Immature natural killer cell (primary cell): ENCODE results near the gene SNTG2. TPM values are rescaled to one million over a fixed set of nuclear protein-coding genes. Genes with fewer than 3 reads are reported as not detected.

ENCODE experiments used
- DNase-seq, 3 donors: peaks; one replicate each; pipeline ENCODE4 v3.0.0; 2022; ENCODE audit warnings: mixed read lengths in 1 of 3
- H3K27ac Mint-ChIP-seq, 6 donors: one replicate each; pipeline ENCODE4 v1.8.0; 2020; ENCODE audit warnings: mixed read lengths in 6 of 6, mild to moderate bottlenecking in 5 of 6, inconsistent platforms in 4 of 6, moderate library complexity in 3 of 6
- H3K27me3 Mint-ChIP-seq, 3 donors: one replicate each; pipeline ENCODE4 v1.8.0; 2020 to 2021; ENCODE audit warnings: low read depth in 3 of 3, mild to moderate bottlenecking in 3 of 3, mixed read lengths in 3 of 3, moderate library complexity in 3 of 3, inconsistent platforms in 1 of 3
- H3K36me3 Mint-ChIP-seq, 3 donors: one replicate each; pipeline ENCODE4 v1.8.0; 2020; ENCODE audit warnings: mixed read lengths in 3 of 3, inconsistent platforms in 2 of 3, mild to moderate bottlenecking in 2 of 3
- H3K4me1 Mint-ChIP-seq, 2 donors: one replicate each; pipeline ENCODE4 v1.8.0; 2020; ENCODE audit warnings: inconsistent platforms in 2 of 2, mild to moderate bottlenecking in 2 of 2, mixed read lengths in 2 of 2, moderate library complexity in 1 of 2
- H3K4me3 Mint-ChIP-seq, 5 donors: one replicate each; pipeline ENCODE4 v1.8.0; 2020; ENCODE audit warnings: mild to moderate bottlenecking in 5 of 5, mixed read lengths in 5 of 5, inconsistent platforms in 3 of 5, moderate library complexity in 3 of 5
- H3K9me3 Mint-ChIP-seq, 6 donors: one replicate each; pipeline ENCODE4 v1.8.0; 2020; ENCODE audit warnings: mild to moderate bottlenecking in 6 of 6, mixed read lengths in 6 of 6, inconsistent platforms in 4 of 6, moderate library complexity in 3 of 6
- polyA plus RNA-seq, 3 donors: library from polyadenylated mRNA; unstranded; fragments of 300-500 nt; fragmentation: Illumina TruSeq; gene quantifications; one replicate each; pipeline ENCODE4 v1.2.3, GENCODE V29; 2021

The SNTG2 gene
- polyA plus RNA-seq, 3 donors from 2014 or later, result not detected

DNA sequence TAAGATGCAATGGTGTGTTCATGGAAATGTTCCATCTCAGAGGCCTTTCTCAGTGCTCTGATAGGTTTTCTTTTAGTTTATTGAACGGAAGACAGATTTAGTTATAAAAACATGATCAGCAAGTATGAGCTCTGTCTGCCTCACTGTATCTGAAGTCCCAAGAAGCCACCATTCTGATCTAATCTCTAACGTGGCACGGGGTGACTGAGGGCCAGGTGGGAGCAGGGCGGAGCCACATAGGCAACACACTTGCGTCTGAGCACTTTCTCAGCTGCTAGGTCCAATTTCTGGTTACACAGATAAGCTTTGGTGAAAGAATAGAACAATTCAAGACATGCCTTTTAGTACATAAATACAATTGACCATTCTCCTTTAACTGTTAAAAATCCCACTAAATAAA is 60.4 kb downstream of the SNTG2 start:
- H3K27ac Mint-ChIP-seq, result no peak overlapping the region
- peaks cover 0 to 5% (median 5%) of the 10 kb centered on the region in 3 donors for H3K27me3 Mint-ChIP-seq
- no peak for DNase-seq
- peaks cover 0 to 4% (median 0%) of the 10 kb centered on the region in 6 donors for H3K9me3 Mint-ChIP-seq
- H3K4me3 Mint-ChIP-seq, result no peak overlapping the region
- H3K4me1 Mint-ChIP-seq, result no peaks in the 10 kb centered on the region
- H3K36me3 Mint-ChIP-seq, result no peaks in the 10 kb centered on the region

DNA sequence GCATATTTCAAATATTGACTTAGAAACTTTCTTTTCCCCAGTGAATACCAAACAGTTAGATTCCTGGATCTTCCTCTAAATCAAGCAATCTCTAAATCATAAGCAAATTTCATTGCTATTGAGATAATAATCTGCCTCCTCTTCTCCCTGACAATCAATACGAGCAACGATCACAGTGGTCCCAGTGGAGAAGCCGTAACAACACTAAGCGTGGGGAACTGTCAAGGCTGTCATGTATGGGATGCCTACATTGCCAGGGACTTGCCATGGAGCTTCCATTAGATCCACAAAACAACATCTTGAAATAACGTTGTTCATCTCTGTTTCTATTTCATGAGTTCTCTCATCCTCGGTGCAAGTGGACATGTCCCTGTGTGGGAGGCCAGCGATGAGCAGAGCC is 61.3 kb downstream of the SNTG2 start:
- no peaks in the 10 kb centered on the region for H3K4me1 Mint-ChIP-seq
- peaks cover 0 to 5% (median 5%) of the 10 kb centered on the region in 3 donors for H3K27me3 Mint-ChIP-seq
- H3K4me3 Mint-ChIP-seq, result no peak overlapping the region
- no peaks in the 10 kb centered on the region for H3K36me3 Mint-ChIP-seq
- H3K9me3 Mint-ChIP-seq, result peaks cover 0 to 4% (median 0%) of the 10 kb centered on the region in 6 donors
- DNase-seq, result no peak
- H3K27ac Mint-ChIP-seq, result no peak overlapping the region

GRCh38 chr2:1014802-1015201 is 64.2 kb downstream of the SNTG2 start:
- Mint-ChIP-seq H3K27me3 (peaks cover 0 to 6% (median 5%) of the 10 kb centered on the region in 3 donors), H3K4me1 (no peaks in the 10 kb centered on the region), H3K4me3 (no peak overlapping the region), H3K27ac (no peak overlapping the region), H3K9me3 (peaks cover 0 to 7% (median 0%) of the 10 kb centered on the region in 6 donors), H3K36me3 (no peaks in the 10 kb centered on the region)
- DNase-seq, result no peak

DNA sequence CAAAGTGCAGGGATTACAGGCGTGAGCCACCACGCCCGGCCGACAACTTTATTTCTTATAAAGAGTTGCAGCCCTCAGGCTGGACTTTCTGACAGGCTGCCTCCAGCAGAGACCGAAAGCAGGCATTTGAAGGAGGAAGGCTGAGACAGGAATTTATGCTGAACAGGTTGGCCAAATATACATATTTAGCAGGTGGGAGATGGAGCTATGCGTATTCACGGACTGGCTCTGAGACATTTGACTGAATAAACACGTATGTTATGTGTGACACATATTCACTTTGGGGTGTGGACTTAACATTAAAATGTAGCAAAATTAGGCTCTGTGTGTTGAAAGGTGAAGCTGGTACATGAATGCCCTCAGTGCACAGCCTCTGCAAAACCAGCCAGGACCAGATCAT is 65.9 kb downstream of the SNTG2 start:
- Mint-ChIP-seq H3K9me3 (peaks cover 0 to 4% (median 0%) of the 10 kb centered on the region in 6 donors), H3K36me3 (no peaks in the 10 kb centered on the region), H3K27ac (no peak overlapping the region), H3K4me3 (no peak overlapping the region), H3K4me1 (no peaks in the 10 kb centered on the region), H3K27me3 (peaks cover 0 to 3% (median 2%) of the 10 kb centered on the region in 3 donors)
- no peak for DNase-seq

GRCh38 chr2:1017827-1018226 is 67.2 kb downstream of the SNTG2 start:
- DNase-seq, result no peak
- Mint-ChIP-seq H3K27ac (no peak overlapping the region), H3K9me3 (peaks cover 0 to 4% (median 0%) of the 10 kb centered on the region in 6 donors), H3K36me3 (no peaks in the 10 kb centered on the region), H3K4me3 (no peak overlapping the region), H3K4me1 (no peaks in the 10 kb centered on the region), H3K27me3 (peaks cover 0 to 9% (median 2%) of the 10 kb centered on the region in 3 donors)

DNA sequence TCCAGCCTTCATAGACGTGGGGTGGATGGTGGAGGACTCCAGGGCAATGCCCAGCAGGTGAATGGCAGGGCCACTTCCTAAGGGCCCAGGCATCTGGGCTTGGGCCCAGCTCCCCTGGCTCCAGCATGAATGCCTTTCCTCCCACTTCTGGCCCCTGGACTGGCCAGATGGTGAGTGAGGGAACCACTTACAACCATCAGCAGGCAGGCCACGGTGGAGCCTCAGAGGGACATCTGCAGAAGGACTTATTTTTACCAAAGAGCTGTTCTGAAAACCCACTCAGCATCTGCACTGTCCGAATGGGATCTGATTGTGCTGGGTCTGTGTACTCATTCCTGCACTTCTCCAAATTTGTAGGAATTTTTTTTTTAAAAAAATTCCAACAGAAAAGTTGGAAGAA is 69.6 kb downstream of the SNTG2 start:
- Mint-ChIP-seq H3K27ac (no peak overlapping the region), H3K36me3 (no peaks in the 10 kb centered on the region), H3K9me3 (peaks cover 0 to 6% (median 0%) of the 10 kb centered on the region in 6 donors), H3K4me3 (no peak overlapping the region), H3K4me1 (no peaks in the 10 kb centered on the region), H3K27me3 (peaks cover 0 to 10% (median 2%) of the 10 kb centered on the region in 3 donors)
- DNase-seq, result no peak

- DNase-seq, result no peak
- no peaks in the 10 kb centered on the region for H3K4me1 Mint-ChIP-seq
- peaks cover 2 to 13% (median 9%) of the 10 kb centered on the region in 3 donors for H3K27me3 Mint-ChIP-seq
- H3K4me3 Mint-ChIP-seq, result no peak overlapping the region
- H3K36me3 Mint-ChIP-seq, result no peaks in the 10 kb centered on the region
- H3K9me3 Mint-ChIP-seq, result peaks cover 0 to 6% (median 0%) of the 10 kb centered on the region in 6 donors
- no peak overlapping the region for H3K27ac Mint-ChIP-seq
Measured at GRCh38 chr2:1022178-1022577, 71.5 kb downstream of the SNTG2 start.

DNA sequence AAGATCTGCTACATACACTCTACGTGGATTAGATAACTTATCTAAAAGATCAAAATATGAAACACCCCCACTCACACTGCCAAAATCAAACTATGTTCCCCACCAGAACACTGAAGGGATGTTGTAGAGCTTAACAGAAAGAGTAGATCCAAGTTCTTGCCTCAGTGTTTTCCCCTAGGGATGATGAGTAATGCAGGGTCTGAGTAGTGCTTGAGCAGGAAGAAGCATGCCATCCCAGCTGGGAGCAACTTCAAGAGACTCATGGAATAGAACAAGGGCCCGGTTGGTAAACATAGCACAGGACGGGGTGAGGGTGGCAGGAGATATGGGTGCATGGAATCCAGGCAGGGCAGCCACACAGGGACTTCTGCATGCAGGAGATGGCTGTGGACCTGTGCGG is 74.3 kb downstream of the SNTG2 start:
- H3K4me3 Mint-ChIP-seq, result no peak overlapping the region
- no peak for DNase-seq
- H3K9me3 Mint-ChIP-seq, result peaks cover 0 to 2% (median 0%) of the 10 kb centered on the region in 6 donors
- no peaks in the 10 kb centered on the region for H3K36me3 Mint-ChIP-seq
- no peaks in the 10 kb centered on the region for H3K4me1 Mint-ChIP-seq
- no peak overlapping the region for H3K27ac Mint-ChIP-seq
- peaks cover 2 to 10% (median 9%) of the 10 kb centered on the region in 3 donors for H3K27me3 Mint-ChIP-seq

DNA sequence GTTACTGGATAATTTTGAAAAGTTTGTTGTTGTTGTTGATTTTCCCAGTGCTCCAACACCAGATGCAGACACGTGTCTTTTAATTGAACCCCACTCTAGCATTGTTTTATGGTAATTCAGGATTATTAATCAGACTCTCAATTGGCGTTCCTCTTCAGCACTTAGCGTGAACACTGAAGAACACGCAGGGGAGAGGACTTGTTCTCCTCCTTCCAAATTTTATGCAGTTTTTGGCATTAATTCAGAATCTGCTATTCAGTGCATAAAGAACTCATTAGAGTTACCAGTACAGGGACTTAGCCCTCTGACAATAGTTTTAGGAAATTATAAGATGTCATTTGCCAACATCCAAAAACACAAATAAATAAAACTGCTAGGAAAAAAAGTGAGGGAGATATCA is 75.5 kb downstream of the SNTG2 start:
- H3K27me3 Mint-ChIP-seq, result peaks cover 2 to 10% (median 9%) of the 10 kb centered on the region in 3 donors
- DNase-seq, result no peak
- no peak overlapping the region for H3K4me3 Mint-ChIP-seq
- no peaks in the 10 kb centered on the region for H3K4me1 Mint-ChIP-seq
- peaks cover 0 to 2% (median 0%) of the 10 kb centered on the region in 6 donors for H3K9me3 Mint-ChIP-seq
- no peak overlapping the region for H3K27ac Mint-ChIP-seq
- no peaks in the 10 kb centered on the region for H3K36me3 Mint-ChIP-seq

DNA sequence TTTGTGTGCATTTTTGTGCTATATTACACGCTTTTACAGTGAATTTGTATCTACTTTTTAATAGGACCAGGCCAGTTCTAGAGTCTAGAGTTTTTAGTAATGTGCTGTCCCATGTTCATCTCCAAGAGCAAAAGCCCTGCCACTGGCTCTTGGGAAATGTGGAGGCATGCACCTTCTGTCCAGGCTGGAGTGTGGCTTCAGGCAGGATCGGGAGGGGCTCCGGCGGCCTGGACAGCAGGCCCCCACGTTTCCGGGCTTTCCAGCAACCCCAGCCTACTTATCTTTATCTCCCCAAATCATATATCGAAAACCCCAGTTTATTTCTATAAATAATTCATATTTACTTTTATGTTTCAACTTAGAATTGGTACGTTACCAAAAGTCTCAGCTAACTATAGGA is 78.2 kb downstream of the SNTG2 start:
- Mint-ChIP-seq H3K9me3 (peaks cover 0 to 2% (median 0%) of the 10 kb centered on the region in 6 donors), H3K27ac (no peak overlapping the region), H3K27me3 (peaks cover 4 to 9% (median 9%) of the 10 kb centered on the region in 3 donors), H3K4me1 (no peaks in the 10 kb centered on the region), H3K36me3 (no peaks in the 10 kb centered on the region), H3K4me3 (no peak overlapping the region)
- DNase-seq, result no peak

DNA sequence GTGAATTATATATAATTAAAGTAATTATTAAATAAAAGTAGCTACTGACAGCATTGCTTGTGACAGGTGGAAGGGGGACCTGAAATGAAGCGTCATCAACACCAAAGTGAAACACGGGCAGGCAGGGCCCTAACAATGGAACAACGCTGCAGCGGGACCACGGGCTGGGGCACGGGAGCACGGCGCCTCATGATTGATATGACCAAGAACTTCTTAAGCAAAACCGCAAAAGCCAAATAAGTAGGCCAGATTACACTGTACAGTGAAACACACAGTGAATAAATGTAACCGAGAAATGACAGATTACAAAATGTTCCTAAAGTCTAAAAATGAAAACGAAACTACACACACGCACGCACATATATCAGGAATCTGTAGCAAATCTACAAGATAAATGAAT is 81.4 kb downstream of the SNTG2 start:
- no peaks in the 10 kb centered on the region for H3K4me1 Mint-ChIP-seq
- no peaks in the 10 kb centered on the region for H3K9me3 Mint-ChIP-seq
- H3K36me3 Mint-ChIP-seq, result no peaks in the 10 kb centered on the region
- no peak for DNase-seq
- peak overlapping the region in 2 of 5 donors; percentile 19 to 54 for H3K4me3 Mint-ChIP-seq
- H3K27ac Mint-ChIP-seq, result no peak overlapping the region
- H3K27me3 Mint-ChIP-seq, result peaks cover under 1 to 12% (median 2%) of the 10 kb centered on the region in 3 donors

DNA sequence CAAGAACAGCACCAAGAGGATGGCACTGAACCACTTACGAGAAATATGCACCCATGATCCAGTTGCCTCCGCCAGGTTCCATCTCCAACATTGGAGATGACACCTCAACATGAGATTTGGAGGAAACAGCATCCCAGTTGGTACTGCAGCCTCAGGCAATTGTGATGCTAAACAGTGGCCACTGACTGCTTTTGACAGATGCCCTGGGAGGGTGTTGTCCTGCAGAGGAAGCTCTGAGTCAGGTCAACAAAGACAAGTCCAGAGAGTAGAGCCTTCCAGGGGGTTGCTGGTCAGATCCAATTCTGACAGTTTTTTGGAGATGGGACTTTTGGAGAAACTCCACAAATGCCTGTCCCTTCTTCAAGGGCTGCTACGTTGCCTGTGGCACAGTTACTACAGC is 82.4 kb downstream of the SNTG2 start:
- no peaks in the 10 kb centered on the region for H3K9me3 Mint-ChIP-seq
- no peaks in the 10 kb centered on the region for H3K4me1 Mint-ChIP-seq
- H3K27me3 Mint-ChIP-seq, result peaks cover 0 to 10% (median 4%) of the 10 kb centered on the region in 3 donors
- H3K36me3 Mint-ChIP-seq, result no peaks in the 10 kb centered on the region
- H3K4me3 Mint-ChIP-seq, result no peak overlapping the region
- DNase-seq, result no peak
- H3K27ac Mint-ChIP-seq, result no peak overlapping the region

GRCh38 chr2:1037066-1037465 is 86.4 kb downstream of the SNTG2 start:
- Mint-ChIP-seq H3K9me3 (no peaks in the 10 kb centered on the region), H3K27me3 (peaks cover 0 to 14% (median 6%) of the 10 kb centered on the region in 3 donors), H3K4me1 (no peaks in the 10 kb centered on the region), H3K27ac (no peak overlapping the region), H3K4me3 (no peak overlapping the region), H3K36me3 (no peaks in the 10 kb centered on the region)
- no peak for DNase-seq

DNA sequence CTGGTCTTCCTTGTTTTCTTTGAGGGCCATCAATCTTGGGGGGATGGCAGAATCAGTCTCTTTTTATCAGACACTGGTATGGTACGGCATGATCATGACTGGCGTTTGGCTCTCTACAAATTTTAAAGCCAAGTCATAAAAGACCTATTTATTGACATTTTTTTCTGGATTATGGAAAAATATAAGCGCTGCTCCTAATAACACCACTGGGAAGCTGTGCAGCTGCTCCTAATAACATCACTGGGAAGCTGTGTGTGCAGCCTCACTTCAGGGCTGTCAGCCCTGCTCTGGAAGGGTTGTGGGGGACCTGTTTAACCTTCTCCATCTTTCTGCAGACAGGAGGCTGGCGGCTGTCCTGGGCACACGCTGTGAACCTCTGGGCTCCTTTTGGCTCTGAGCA is 88.9 kb downstream of the SNTG2 start:
- peaks cover 0 to 17% (median 9%) of the 10 kb centered on the region in 3 donors for H3K27me3 Mint-ChIP-seq
- H3K4me1 Mint-ChIP-seq, result no peaks in the 10 kb centered on the region
- no peak overlapping the region for H3K4me3 Mint-ChIP-seq
- no peak for DNase-seq
- no peak overlapping the region for H3K27ac Mint-ChIP-seq
- H3K36me3 Mint-ChIP-seq, result no peaks in the 10 kb centered on the region
- peaks cover 0 to 6% (median 0%) of the 10 kb centered on the region in 6 donors for H3K9me3 Mint-ChIP-seq
